T47D (cell line): Measurements from ENCODE around the gene TNFAIP8.

Experiments used
- DNase-seq, 2 experiments: peaks; one replicate each; pipeline versions ENCODE4 v3.0.0 to v3.0.0-alpha.2; 2011 to 2012; ENCODE audit warnings: low read depth in 1 of 2, low spot score in 1 of 2
- JUND ChIP-seq: IDR thresholded peaks from 2 replicates; pipeline ENCODE4 v1.6.1; 2012; ENCODE audit warnings: low read depth
- in situ Hi-C: cut with HindIII; loops from 2 replicates; pipeline ENCODE4 v1.10.0; 2016; ENCODE audit warnings: low sequenced_read_pairs, low pct_unique_long_range_greater_than_20kb

The TNFAIP8 gene

GRCh38 chr5:119319890-119320289 lies 35.9 kb upstream of the TNFAIP8 start:
- in situ Hi-C loops, result no loop called here
- DNase-seq, result no peak
- no peak for TF ChIP-seq JUND

- peak in 1 of 2 experiments; percentile 64 for DNase-seq
- in situ Hi-C loops, result no loop called here
- TF ChIP-seq JUND, result no peak
Measured at GRCh38 chr5:119321569-119322311, 34.1 kb upstream of the TNFAIP8 start.

- TF ChIP-seq JUND, result no peak
- DNase-seq, result peak in 1 of 2 experiments; percentile 86
- in situ Hi-C loops, result no loop called here
Measured at GRCh38 chr5:119322312-119322947, 33.4 kb upstream of the TNFAIP8 start.

GRCh38 chr5:119322948-119323537 lies 32.8 kb upstream of the TNFAIP8 start:
- peak in 1 of 2 experiments; percentile 84 for DNase-seq
- in situ Hi-C loops, result no loop called here
- no peak for TF ChIP-seq JUND

GRCh38 chr5:119323601-119324000 lies 32.2 kb upstream of the TNFAIP8 start:
- DNase-seq, result peak in 1 of 2 experiments; percentile 87
- TF ChIP-seq JUND, result no peak
- in situ Hi-C loops, result no loop called here

GRCh38 chr5:119324842-119325241 lies 31.0 kb upstream of the TNFAIP8 start:
- no peak for TF ChIP-seq JUND
- DNase-seq, result no peak
- in situ Hi-C loops, result no loop called here

- in situ Hi-C loops, result no loop called here
- TF ChIP-seq JUND, result no peak
- no peak for DNase-seq
Measured at GRCh38 chr5:119327018-119327417, 28.8 kb upstream of the TNFAIP8 start.

- in situ Hi-C loops, result no loop called here
- no peak for DNase-seq
- TF ChIP-seq JUND, result no peak
Measured at GRCh38 chr5:119328753-119329602, 26.8 kb upstream of the TNFAIP8 start.

GRCh38 chr5:119329666-119330065 lies 26.2 kb upstream of the TNFAIP8 start:
- TF ChIP-seq JUND, result no peak
- in situ Hi-C loops, result no loop called here
- DNase-seq, result no peak

- no peak for TF ChIP-seq JUND
- in situ Hi-C loops, result no loop called here
- no peak for DNase-seq
Measured at GRCh38 chr5:119330367-119331183, 25.2 kb upstream of the TNFAIP8 start.

- in situ Hi-C loops, result no loop called here
- no peak for TF ChIP-seq JUND
- no peak for DNase-seq
Measured at GRCh38 chr5:119331566-119332095, 24.2 kb upstream of the TNFAIP8 start.
